HepG2 (cell line): ENCODE data around the gene STX2. TPM values are rescaled to one million over a fixed set of nuclear protein-coding genes. Genes with fewer than 3 reads are reported as not detected.

Experiments
- AHR ChIP-seq: IDR thresholded peaks from 2 replicates; pipeline ENCODE4 v1.6.1; 2018; ENCODE audit warnings: missing genetic modification reagents, missing compliant biosample characterization
- CREM ChIP-seq, 2 experiments: sonication (generic) in 1 of 2; formaldehyde crosslinking in 1 of 2; IDR thresholded peaks; 2 replicates each; pipeline versions ENCODE4 v1.4.0 to v1.6.1; 2016 to 2020; ENCODE audit warnings: antibody characterized with exemption in 1 of 2, mild to moderate bottlenecking in 1 of 2, missing genetic modification reagents in 1 of 2
- JUNB ChIP-seq: sonication (generic); formaldehyde crosslinking; IDR thresholded peaks from 2 replicates; pipeline ENCODE4 v1.8.0; 2022; ENCODE audit warnings: missing genetic modification reagents, mild to moderate bottlenecking, borderline replicate concordance
- KDM6A ChIP-seq: IDR thresholded peaks from 2 replicates; pipeline ENCODE4 v1.6.1; 2016; ENCODE audit warnings: low read depth
- KLF15 ChIP-seq: sonication (generic); formaldehyde crosslinking; IDR thresholded peaks from 2 replicates; pipeline ENCODE4 v1.8.1; 2023; ENCODE audit warnings: borderline replicate concordance, mild to moderate bottlenecking, inconsistent platforms, missing genetic modification reagents, mixed read lengths
- MYNN ChIP-seq: sonication (generic); formaldehyde crosslinking; IDR thresholded peaks from 2 replicates; pipeline ENCODE4 v1.4.0; 2020; ENCODE audit warnings: mild to moderate bottlenecking, low read depth, missing genetic modification reagents
- SP1 ChIP-seq, 2 experiments: fragments of 450-650 bp in 1 of 2; sonication (generic) in 1 of 2; formaldehyde crosslinking in 1 of 2; IDR thresholded peaks; 2 replicates each; pipeline versions ENCODE4 v1.4.0 to v1.6.1; 2016 to 2020; ENCODE audit warnings: missing genetic modification reagents in 1 of 2
- XBP1 ChIP-seq: sonication (generic); formaldehyde crosslinking; IDR thresholded peaks from 2 replicates; pipeline ENCODE4 v1.5.0; 2020; ENCODE audit warnings: missing genetic modification reagents
- ZIK1 ChIP-seq: sonication (generic); formaldehyde crosslinking; IDR thresholded peaks from 2 replicates; pipeline ENCODE4 v1.5.0; 2020; ENCODE audit warnings: mild to moderate bottlenecking, low read depth, missing genetic modification reagents, borderline replicate concordance
- ZNF337 ChIP-seq: sonication (generic); formaldehyde crosslinking; IDR thresholded peaks from 2 replicates; pipeline ENCODE4 v1.5.1; 2020; ENCODE audit warnings: missing genetic modification reagents, low read depth, mild to moderate bottlenecking, borderline replicate concordance
- ZNF33A ChIP-seq: sonication (generic); formaldehyde crosslinking; IDR thresholded peaks from 2 replicates; pipeline ENCODE4 v1.5.1; 2020; ENCODE audit warnings: missing genetic modification reagents, mild to moderate bottlenecking, moderate library complexity, borderline replicate concordance
- polyA plus RNA-seq, 8 experiments: library from polyadenylated mRNA; depleted of rRNA in 3 of 8; stranded (reverse) in 7 of 8; unstranded in 1 of 8; fragments of >200 nt; fragmentation: Illumina TruSeq in 4 of 8; extraction: Trizol in 4 of 8; gene quantifications; 2 replicates each; pipeline versions ENCODE4 v1.2.1 to v1.2.3, GENCODE V29; 2011 to 2016; ENCODE audit warnings: low read depth in 4 of 8, missing spikeins in 1 of 8, mixed read lengths in 1 of 8; ENCODE audit not compliant: insufficient read depth in 1 of 8
- total RNA-seq, 5 experiments: library from RNA; depleted of rRNA; stranded (reverse); fragments of >200 nt; fragmentation: Illumina TruSeq; extraction: Trizol; gene quantifications; 2 replicates each; pipeline ENCODE4 v1.2.3, GENCODE V29; 2016; ENCODE audit warnings: low read depth in 1 of 5
- TF ChIP-seq, protein P1 (sequence below): sonication (generic); formaldehyde crosslinking; IDR thresholded peaks from 2 replicates; pipeline ENCODE4 v1.4.0; 2020; ENCODE audit warnings: mild to moderate bottlenecking, missing genetic modification reagents
- TF ChIP-seq, protein P2 (sequence below): sonication (generic); formaldehyde crosslinking; IDR thresholded peaks from 2 replicates; pipeline ENCODE4 v1.4.0; 2020; ENCODE audit warnings: mild to moderate bottlenecking, missing genetic modification reagents
- TF ChIP-seq, protein P3 (sequence below): sonication (generic); formaldehyde crosslinking; IDR thresholded peaks from 2 replicates; pipeline ENCODE4 v1.4.0; 2020; ENCODE audit warnings: missing genetic modification reagents

Gene STX2
- total and polyA plus RNA-seq, 2 of the 13 experiments (the other 11 are each of a cell fraction or from before 2014, with no cell fraction given): 13.4 to 25.1 TPM

- TF ChIP-seq, protein P1, sequence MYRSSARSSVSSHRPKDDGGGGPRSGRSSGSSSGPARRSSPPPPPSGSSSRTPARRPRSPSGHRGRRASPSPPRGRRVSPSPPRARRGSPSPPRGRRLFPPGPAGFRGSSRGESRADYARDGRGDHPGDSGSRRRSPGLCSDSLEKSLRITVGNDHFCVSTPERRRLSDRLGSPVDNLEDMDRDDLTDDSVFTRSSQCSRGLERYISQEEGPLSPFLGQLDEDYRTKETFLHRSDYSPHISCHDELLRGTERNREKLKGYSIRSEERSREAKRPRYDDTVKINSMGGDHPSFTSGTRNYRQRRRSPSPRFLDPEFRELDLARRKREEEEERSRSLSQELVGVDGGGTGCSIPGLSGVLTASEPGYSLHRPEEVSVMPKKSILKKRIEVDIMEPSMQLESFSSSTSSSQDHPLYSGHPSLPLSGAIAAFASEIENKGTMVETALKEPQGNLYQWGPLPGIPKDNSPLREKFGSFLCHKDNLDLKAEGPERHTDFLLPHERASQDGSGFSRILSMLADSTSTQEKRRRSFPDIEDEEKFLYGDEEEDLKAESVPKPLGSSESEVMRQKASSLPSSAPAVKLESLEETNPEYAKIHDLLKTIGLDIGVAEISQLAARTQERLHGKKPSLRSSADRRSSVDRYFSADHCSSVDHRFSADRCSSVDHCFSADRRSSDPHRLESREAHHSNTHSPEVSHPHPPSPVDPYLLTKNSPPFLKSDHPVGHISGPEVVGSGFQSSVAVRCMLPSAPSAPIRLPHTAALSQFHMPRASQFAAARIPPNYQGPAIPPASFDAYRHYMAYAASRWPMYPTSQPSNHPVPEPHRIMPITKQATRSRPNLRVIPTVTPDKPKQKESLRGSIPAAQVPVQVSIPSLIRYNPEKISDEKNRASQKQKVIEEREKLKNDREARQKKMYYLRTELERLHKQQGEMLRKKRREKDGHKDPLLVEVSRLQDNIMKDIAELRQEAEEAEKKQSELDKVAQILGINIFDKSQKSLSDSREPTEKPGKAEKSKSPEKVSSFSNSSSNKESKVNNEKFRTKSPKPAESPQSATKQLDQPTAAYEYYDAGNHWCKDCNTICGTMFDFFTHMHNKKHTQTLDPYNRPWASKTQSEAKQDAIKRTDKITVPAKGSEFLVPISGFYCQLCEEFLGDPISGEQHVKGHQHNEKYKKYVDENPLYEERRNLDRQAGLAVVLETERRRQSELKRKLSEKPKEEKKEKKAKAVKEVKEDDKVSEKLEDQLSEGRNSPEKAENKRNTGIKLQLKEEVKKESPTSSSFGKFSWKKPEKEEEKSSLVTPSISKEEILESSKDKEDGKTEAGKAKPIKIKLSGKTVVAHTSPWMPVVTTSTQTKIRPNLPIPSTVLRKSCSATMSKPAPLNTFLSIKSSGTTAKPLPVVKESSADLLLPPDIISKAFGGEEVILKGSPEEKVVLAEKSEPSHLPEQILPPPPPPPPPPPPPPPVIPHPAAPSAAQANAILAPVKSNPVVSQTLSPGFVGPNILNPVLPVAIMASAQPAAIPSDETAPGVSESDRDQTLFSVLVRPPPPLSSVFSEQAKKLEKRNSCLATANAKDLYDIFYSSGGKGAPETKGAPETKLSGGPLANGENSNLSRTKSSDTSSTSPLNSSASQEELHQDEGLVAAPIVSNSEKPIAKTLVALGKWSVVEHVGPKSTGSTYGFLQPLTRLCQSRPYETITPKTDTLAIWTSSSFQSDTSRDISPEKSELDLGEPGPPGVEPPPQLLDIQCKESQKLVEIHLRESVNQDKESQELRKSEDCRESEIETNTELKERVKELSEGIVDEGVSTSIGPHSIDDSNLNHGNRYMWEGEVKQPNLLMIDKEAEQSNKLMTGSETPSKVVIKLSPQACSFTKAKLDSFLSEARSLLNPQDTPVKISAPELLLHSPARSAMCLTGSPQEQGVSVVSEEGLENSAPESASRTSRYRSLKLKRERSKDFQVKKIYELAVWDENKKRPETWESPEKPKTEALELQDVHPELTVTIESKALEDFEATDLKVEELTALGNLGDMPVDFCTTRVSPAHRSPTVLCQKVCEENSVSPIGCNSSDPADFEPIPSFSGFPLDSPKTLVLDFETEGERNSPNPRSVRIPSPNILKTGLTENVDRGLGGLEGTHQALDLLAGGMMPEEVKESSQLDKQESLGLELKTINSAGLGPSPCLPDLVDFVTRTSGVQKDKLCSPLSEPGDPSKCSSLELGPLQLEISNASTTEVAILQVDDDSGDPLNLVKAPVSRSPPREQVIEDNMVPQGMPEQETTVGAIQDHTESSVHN (CRISPR knock-in tag): no peak
- TF ChIP-seq CREM (IDR thresholded peaks at IDR 0.05) (peak; percentile 20; the same call in 1 of the 2 replicates), CREM (CRISPR knock-in tag; IDR thresholded peaks at IDR 0.05) (no peak), AHR (CRISPR knock-in tag) (no peak), ZNF337 (CRISPR knock-in tag) (no peak), KDM6A (CRISPR knock-in tag) (no peak), SP1 (IDR thresholded peaks at IDR 0.05) (no peak), SP1 (CRISPR knock-in tag; IDR thresholded peaks at IDR 0.05) (no peak), ZNF33A (no peak), KLF15 (no peak), XBP1 (CRISPR knock-in tag) (no peak), MYNN (CRISPR knock-in tag) (no peak), ZIK1 (CRISPR knock-in tag) (no peak), JUNB (CRISPR knock-in tag) (no peak)
- TF ChIP-seq, protein P2, sequence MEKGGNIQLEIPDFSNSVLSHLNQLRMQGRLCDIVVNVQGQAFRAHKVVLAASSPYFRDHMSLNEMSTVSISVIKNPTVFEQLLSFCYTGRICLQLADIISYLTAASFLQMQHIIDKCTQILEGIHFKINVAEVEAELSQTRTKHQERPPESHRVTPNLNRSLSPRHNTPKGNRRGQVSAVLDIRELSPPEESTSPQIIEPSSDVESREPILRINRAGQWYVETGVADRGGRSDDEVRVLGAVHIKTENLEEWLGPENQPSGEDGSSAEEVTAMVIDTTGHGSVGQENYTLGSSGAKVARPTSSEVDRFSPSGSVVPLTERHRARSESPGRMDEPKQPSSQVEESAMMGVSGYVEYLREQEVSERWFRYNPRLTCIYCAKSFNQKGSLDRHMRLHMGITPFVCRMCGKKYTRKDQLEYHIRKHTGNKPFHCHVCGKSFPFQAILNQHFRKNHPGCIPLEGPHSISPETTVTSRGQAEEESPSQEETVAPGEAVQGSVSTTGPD (CRISPR knock-in tag): no peak
- TF ChIP-seq, protein P3, sequence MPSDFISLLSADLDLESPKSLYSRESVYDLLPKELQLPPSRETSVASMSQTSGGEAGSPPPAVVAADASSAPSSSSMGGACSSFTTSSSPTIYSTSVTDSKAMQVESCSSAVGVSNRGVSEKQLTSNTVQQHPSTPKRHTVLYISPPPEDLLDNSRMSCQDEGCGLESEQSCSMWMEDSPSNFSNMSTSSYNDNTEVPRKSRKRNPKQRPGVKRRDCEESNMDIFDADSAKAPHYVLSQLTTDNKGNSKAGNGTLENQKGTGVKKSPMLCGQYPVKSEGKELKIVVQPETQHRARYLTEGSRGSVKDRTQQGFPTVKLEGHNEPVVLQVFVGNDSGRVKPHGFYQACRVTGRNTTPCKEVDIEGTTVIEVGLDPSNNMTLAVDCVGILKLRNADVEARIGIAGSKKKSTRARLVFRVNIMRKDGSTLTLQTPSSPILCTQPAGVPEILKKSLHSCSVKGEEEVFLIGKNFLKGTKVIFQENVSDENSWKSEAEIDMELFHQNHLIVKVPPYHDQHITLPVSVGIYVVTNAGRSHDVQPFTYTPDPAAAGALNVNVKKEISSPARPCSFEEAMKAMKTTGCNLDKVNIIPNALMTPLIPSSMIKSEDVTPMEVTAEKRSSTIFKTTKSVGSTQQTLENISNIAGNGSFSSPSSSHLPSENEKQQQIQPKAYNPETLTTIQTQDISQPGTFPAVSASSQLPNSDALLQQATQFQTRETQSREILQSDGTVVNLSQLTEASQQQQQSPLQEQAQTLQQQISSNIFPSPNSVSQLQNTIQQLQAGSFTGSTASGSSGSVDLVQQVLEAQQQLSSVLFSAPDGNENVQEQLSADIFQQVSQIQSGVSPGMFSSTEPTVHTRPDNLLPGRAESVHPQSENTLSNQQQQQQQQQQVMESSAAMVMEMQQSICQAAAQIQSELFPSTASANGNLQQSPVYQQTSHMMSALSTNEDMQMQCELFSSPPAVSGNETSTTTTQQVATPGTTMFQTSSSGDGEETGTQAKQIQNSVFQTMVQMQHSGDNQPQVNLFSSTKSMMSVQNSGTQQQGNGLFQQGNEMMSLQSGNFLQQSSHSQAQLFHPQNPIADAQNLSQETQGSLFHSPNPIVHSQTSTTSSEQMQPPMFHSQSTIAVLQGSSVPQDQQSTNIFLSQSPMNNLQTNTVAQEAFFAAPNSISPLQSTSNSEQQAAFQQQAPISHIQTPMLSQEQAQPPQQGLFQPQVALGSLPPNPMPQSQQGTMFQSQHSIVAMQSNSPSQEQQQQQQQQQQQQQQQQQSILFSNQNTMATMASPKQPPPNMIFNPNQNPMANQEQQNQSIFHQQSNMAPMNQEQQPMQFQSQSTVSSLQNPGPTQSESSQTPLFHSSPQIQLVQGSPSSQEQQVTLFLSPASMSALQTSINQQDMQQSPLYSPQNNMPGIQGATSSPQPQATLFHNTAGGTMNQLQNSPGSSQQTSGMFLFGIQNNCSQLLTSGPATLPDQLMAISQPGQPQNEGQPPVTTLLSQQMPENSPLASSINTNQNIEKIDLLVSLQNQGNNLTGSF (CRISPR knock-in tag): no peak
These were observed 84.7 kb downstream of the STX2 start (continued) for GRCh38 chr12:130754234-130754901.
